Muscle of leg (tissue), 11 donors: ENCODE measurements around the gene C2CD5. TPM values are rescaled to one million over a fixed set of nuclear protein-coding genes. Genes with fewer than 3 reads are reported as not detected.

Experiments
- DNase-seq: peaks from one replicate; pipeline ENCODE4 v3.0.0; 2013
- H3K27ac ChIP-seq: one replicate; pipeline ENCODE4 v1.5.1; 2013; ENCODE audit warnings: mild to moderate bottlenecking, low read length, control low read depth
- H3K27me3 ChIP-seq: one replicate; pipeline ENCODE4 v1.6.1; 2013; ENCODE audit warnings: low read length; ENCODE audit not compliant: control insufficient read depth, insufficient read depth
- H3K36me3 ChIP-seq: one replicate; pipeline ENCODE4 v1.6.1; 2013; ENCODE audit warnings: low read length; ENCODE audit not compliant: control insufficient read depth, insufficient read depth
- H3K4me1 ChIP-seq: one replicate; pipeline ENCODE4 v1.6.1; 2013; ENCODE audit warnings: low read length; ENCODE audit not compliant: control insufficient read depth, insufficient read depth
- H3K4me3 ChIP-seq: one replicate; pipeline ENCODE4 v1.5.1; 2013; ENCODE audit warnings: low read length, control low read depth
- H3K9me3 ChIP-seq: replicated peaks from 2 replicates; pipeline ENCODE4 v1.6.1; 2013; ENCODE audit warnings: low read depth, low read length; ENCODE audit not compliant: control insufficient read depth
- WGBS: methylation state at CpG from one replicate; pipeline ENCODE4 v1.1.5; 2013; ENCODE audit warnings: missing lambda C conversion rate; ENCODE audit not compliant: insufficient coverage; 5-methylcytosine and 5-hydroxymethylcytosine counted together
- polyA plus RNA-seq, 8 donors: library from polyadenylated mRNA; unstranded; fragments of 120-200 nt; gene quantifications; one replicate each; pipeline versions ENCODE4 v1.2.1 to v1.2.3, GENCODE V29; 2013; ENCODE audit warnings: inconsistent platforms in 1 of 8, low replicate concordance in 1 of 8; ENCODE audit not compliant: insufficient read length in 8 of 8, insufficient read depth in 1 of 8
- total RNA-seq: library from RNA; stranded (reverse); fragments of 120-200 nt; gene quantifications from one replicate; pipeline ENCODE4 v1.2.4, GENCODE V29; 2013

Gene C2CD5
- total and polyA plus RNA-seq, 9 donors = 22.4 to 38.4 (median 28.4) TPM

- H3K4me3 ChIP-seq = no peak overlapping the region
- no peak for DNase-seq
- H3K9me3 ChIP-seq = peaks cover under 1% of the 10 kb centered on the region
- H3K36me3 ChIP-seq = peaks cover 14% of the 10 kb centered on the region
- H3K27me3 ChIP-seq = no peaks in the 10 kb centered on the region
- no peak overlapping the region for H3K27ac ChIP-seq
- no CpG with 5 or more reads among the region's 2 CpGs for WGBS
- no peaks in the 10 kb centered on the region for H3K4me1 ChIP-seq
These were observed 7.9 kb downstream of the C2CD5 start for GRCh38 chr12:22536346-22536945.

GRCh38 chr12:22535478-22535877, 8.9 kb downstream of the C2CD5 start:
- Histone ChIP-seq H3K27ac (no peak overlapping the region), H3K4me1 (no peaks in the 10 kb centered on the region), H3K36me3 (peaks cover 14% of the 10 kb centered on the region), H3K4me3 (no peak overlapping the region), H3K9me3 (peaks cover 5% of the 10 kb centered on the region), H3K27me3 (no peaks in the 10 kb centered on the region)
- WGBS = no CpG with 5 or more reads among the region's 2 CpGs
- no peak for DNase-seq

- DNase-seq = no peak
- no peaks in the 10 kb centered on the region for H3K4me1 ChIP-seq
- no CpG with 5 or more reads among the region's 1 CpG for WGBS
- no peak overlapping the region for H3K4me3 ChIP-seq
- peaks cover 14% of the 10 kb centered on the region for H3K36me3 ChIP-seq
- peaks cover 5% of the 10 kb centered on the region for H3K9me3 ChIP-seq
- H3K27me3 ChIP-seq = no peaks in the 10 kb centered on the region
- no peak overlapping the region for H3K27ac ChIP-seq
These were observed 9.3 kb downstream of the C2CD5 start for GRCh38 chr12:22535038-22535437.

GRCh38 chr12:22533155-22533554, 11.2 kb downstream of the C2CD5 start:
- Histone ChIP-seq H3K36me3 (peaks cover 14% of the 10 kb centered on the region), H3K4me3 (no peak overlapping the region), H3K27ac (no peak overlapping the region), H3K9me3 (peaks cover 5% of the 10 kb centered on the region), H3K4me1 (no peaks in the 10 kb centered on the region), H3K27me3 (no peaks in the 10 kb centered on the region)
- DNase-seq = no peak
- WGBS = no CpG with 5 or more reads among the region's 4 CpGs

GRCh38 chr12:22532317-22532716, 12.0 kb downstream of the C2CD5 start:
- WGBS = 95% methylated on average over 3 of the region's 4 CpGs
- no peaks in the 10 kb centered on the region for H3K27me3 ChIP-seq
- H3K27ac ChIP-seq = no peak overlapping the region

GRCh38 chr12:22531205-22531604, 13.1 kb downstream of the C2CD5 start:
- Histone ChIP-seq H3K27me3 (no peaks in the 10 kb centered on the region), H3K4me1 (no peaks in the 10 kb centered on the region), H3K36me3 (peaks cover 16% of the 10 kb centered on the region), H3K4me3 (no peak overlapping the region), H3K27ac (no peak overlapping the region), H3K9me3 (peaks cover 5% of the 10 kb centered on the region)
- no peak for DNase-seq
- no CpG with 5 or more reads among the region's 2 CpGs for WGBS

More at GRCh38 chr12:22532317-22532716, 12.0 kb downstream of the C2CD5 start:
- DNase-seq = no peak
- H3K9me3 ChIP-seq = peaks cover 5% of the 10 kb centered on the region
- H3K4me1 ChIP-seq = no peaks in the 10 kb centered on the region
- H3K36me3 ChIP-seq = peaks cover 14% of the 10 kb centered on the region
- no peak overlapping the region for H3K4me3 ChIP-seq

- DNase-seq = no peak
- Histone ChIP-seq H3K4me3 (no peak overlapping the region), H3K4me1 (no peaks in the 10 kb centered on the region), H3K27me3 (no peaks in the 10 kb centered on the region), H3K36me3 (peaks cover 18% of the 10 kb centered on the region), H3K27ac (no peak overlapping the region), H3K9me3 (peaks cover 5% of the 10 kb centered on the region)
- WGBS = no CpG with 5 or more reads among the region's 3 CpGs
These were observed 14.9 kb downstream of the C2CD5 start for GRCh38 chr12:22529281-22530060.

GRCh38 chr12:22527999-22528398, 16.3 kb downstream of the C2CD5 start:
- no peak overlapping the region for H3K27ac ChIP-seq
- H3K4me3 ChIP-seq = no peak overlapping the region
- no peak for DNase-seq
- H3K9me3 ChIP-seq = peaks cover 5% of the 10 kb centered on the region
- no peaks in the 10 kb centered on the region for H3K27me3 ChIP-seq
- H3K4me1 ChIP-seq = no peaks in the 10 kb centered on the region
- H3K36me3 ChIP-seq = peaks cover 18% of the 10 kb centered on the region
- no CpG with 5 or more reads among the region's 1 CpG for WGBS

GRCh38 chr12:22526836-22527235, 17.5 kb downstream of the C2CD5 start:
- Histone ChIP-seq H3K4me3 (no peak overlapping the region), H3K27me3 (no peaks in the 10 kb centered on the region), H3K36me3 (peaks cover 21% of the 10 kb centered on the region), H3K9me3 (peaks cover 5% of the 10 kb centered on the region), H3K27ac (no peak overlapping the region), H3K4me1 (no peaks in the 10 kb centered on the region)
- 50% methylated on average over 1 of the region's 3 CpGs for WGBS
- DNase-seq = no peak

- Histone ChIP-seq H3K4me3 (no peak overlapping the region), H3K36me3 (peaks cover 22% of the 10 kb centered on the region), H3K4me1 (no peaks in the 10 kb centered on the region), H3K27me3 (no peaks in the 10 kb centered on the region), H3K27ac (no peak overlapping the region), H3K9me3 (no peaks in the 10 kb centered on the region)
- no CpG with 5 or more reads among the region's 2 CpGs for WGBS
- no peak for DNase-seq
These were observed 18.9 kb downstream of the C2CD5 start for GRCh38 chr12:22525426-22525825.
